AG04449 (cell line): ENCODE measurements around the gene SLC25A6.
"Not testable (repeated sequence)": the region's sequence is repeated elsewhere in the genome, so short reads cannot be mapped to it uniquely, and the experiment has no call there.

Experiments
- CTCF ChIA-PET: fragments of 350-600 bp; formaldehyde crosslinking; extraction: SDS; loops from one replicate; lab custom pipeline; 2021; ENCODE audit warnings: antibody characterized with exemption; lab: Yijun Ruan, JAX
- POLR2A ChIA-PET: fragments of 400-600, 350-600 bp; formaldehyde crosslinking; extraction: SDS; loops from one replicate; lab custom pipeline; 2020; ENCODE audit warnings: antibody characterized with exemption, inconsistent platforms; lab: Yijun Ruan, JAX
- DNase-seq: peaks from one replicate; pipeline ENCODE4 v3.0.0-alpha.2; 2010; ENCODE audit warnings: low read depth, low spot score
- H3K4me3 ChIP-seq: 2 replicates; pipeline ENCODE4 v1.5.1; 2011; ENCODE audit warnings: low read depth, mild to moderate bottlenecking, control low read depth, low read length
- CTCF ChIP-seq: IDR thresholded peaks from one replicate; pipeline ENCODE4 v1.5.1; 2011; ENCODE audit warnings: mild to moderate bottlenecking, moderate library complexity, low read length, control low read depth, inconsistent platforms; ENCODE audit not compliant: insufficient read depth; ENCODE audit errors: missing control alignments

Gene SLC25A6

GRCh38 chrX:1380672-1381233, 11.2 kb downstream of the SLC25A6 start:
- H3K4me3 ChIP-seq, result no peak overlapping the region
- DNase-seq, result no peak
- no peak for TF ChIP-seq CTCF
- ChIA-PET POLR2A (no interaction called here), CTCF (no interaction called here)

- ChIA-PET CTCF (no interaction called here), POLR2A (no interaction called here)
These were observed 13.6 kb downstream of the SLC25A6 start for GRCh38 chrX:1378306-1378759.

GRCh38 chrX:1368385-1368698, 23.6 kb downstream of the SLC25A6 start:
- ChIA-PET POLR2A (no interaction called here), CTCF (no interaction called here)
- DNase-seq, result no peak
- TF ChIP-seq CTCF, result no peak
- no peak overlapping the region for H3K4me3 ChIP-seq

More at GRCh38 chrX:1378306-1378759, 13.6 kb downstream of the SLC25A6 start:
- DNase-seq, result no peak
- TF ChIP-seq CTCF, result no peak
- H3K4me3 ChIP-seq, result no peak overlapping the region

GRCh38 chrX:1366363-1366762, 25.6 kb downstream of the SLC25A6 start:
- POLR2A ChIA-PET, DNase-seq, CTCF ChIA-PET: not testable (repeated sequence)

GRCh38 chrX:1361910-1362309, 30.0 kb downstream of the SLC25A6 start:
- no peak overlapping the region for H3K4me3 ChIP-seq
- no peak for TF ChIP-seq CTCF
- POLR2A ChIA-PET, result no interaction called here
- no peak for DNase-seq
- CTCF ChIA-PET, result no interaction called here

More at GRCh38 chrX:1366363-1366762, 25.6 kb downstream of the SLC25A6 start:
- not testable (repeated sequence) for H3K4me3 ChIP-seq

GRCh38 chrX:1361275-1361674, 30.6 kb downstream of the SLC25A6 start:
- no peak for TF ChIP-seq CTCF
- no peak for DNase-seq
- POLR2A ChIA-PET, result no interaction called here
- CTCF ChIA-PET, result no interaction called here
- no peak overlapping the region for H3K4me3 ChIP-seq

- H3K4me3 ChIP-seq, result no peak overlapping the region
- ChIA-PET CTCF (no interaction called here), POLR2A (no interaction called here)
- no peak for DNase-seq
- no peak for TF ChIP-seq CTCF
These were observed 31.7 kb downstream of the SLC25A6 start for GRCh38 chrX:1360171-1360570.
